Thymus (tissue), 11 donors: ENCODE data around the gene PAQR4. TPM values are rescaled to one million over a fixed set of nuclear protein-coding genes. Genes with fewer than 3 reads are reported as not detected.

ENCODE experiments used
- DNase-seq, 9 donors: peaks; one replicate each; pipeline ENCODE4 v3.0.0-alpha.2; 2013; ENCODE audit warnings: low spot score in 9 of 9, low read depth in 6 of 9, missing footprints in 1 of 9
- H3K27ac ChIP-seq, 2 donors: one replicate each; pipeline ENCODE4 v1.5.1; 2013; ENCODE audit warnings: control low read depth in 1 of 2, low read depth in 1 of 2, low read length in 1 of 2, mild to moderate bottlenecking in 1 of 2, moderate library complexity in 1 of 2
- H3K27me3 ChIP-seq, 2 donors: one replicate each; pipeline ENCODE4 v1.5.1; 2013; ENCODE audit warnings: low read length in 1 of 2; ENCODE audit not compliant: control insufficient read depth in 2 of 2, insufficient read depth in 1 of 2
- H3K36me3 ChIP-seq, 2 donors: one replicate each; pipeline ENCODE4 v1.5.1; 2013; ENCODE audit warnings: low read length in 1 of 2, mild to moderate bottlenecking in 1 of 2, moderate library complexity in 1 of 2; ENCODE audit not compliant: control insufficient read depth in 2 of 2, insufficient read depth in 2 of 2
- H3K4me1 ChIP-seq, 2 donors: one replicate each; pipeline ENCODE4 v1.5.1; 2013; ENCODE audit warnings: low read length in 2 of 2; ENCODE audit not compliant: control insufficient read depth in 2 of 2, insufficient read depth in 2 of 2
- H3K4me3 ChIP-seq, 2 donors: one replicate each; pipeline ENCODE4 v1.5.1; 2013; ENCODE audit warnings: low read length in 2 of 2, control low read depth in 1 of 2, mild to moderate bottlenecking in 1 of 2
- H3K9me3 ChIP-seq, 2 donors: one replicate each; pipeline ENCODE4 v1.5.1; 2013; ENCODE audit warnings: low read length in 1 of 2, mild to moderate bottlenecking in 1 of 2; ENCODE audit not compliant: control insufficient read depth in 2 of 2, insufficient read depth in 1 of 2
- WGBS: extraction: QIAGEN DNeasy Blood & Tissue Kit; methylation state at CpG from one replicate; pipeline ENCODE4 v1.1.7; 2013; 5-methylcytosine and 5-hydroxymethylcytosine counted together
- polyA plus RNA-seq: library from polyadenylated mRNA; stranded (reverse); fragments of 200-250 nt; gene quantifications from one replicate; pipeline ENCODE4 v1.2.3, GENCODE V29; 2013
- total RNA-seq: library from RNA; stranded (reverse); fragments of 120-200 nt; gene quantifications from one replicate; pipeline ENCODE4 v1.2.4, GENCODE V29; 2013
- donor health status: healthy.

PAQR4 gene
- total and polyA plus RNA-seq, 2 donors = 9.5 to 11.2 TPM

DNA sequence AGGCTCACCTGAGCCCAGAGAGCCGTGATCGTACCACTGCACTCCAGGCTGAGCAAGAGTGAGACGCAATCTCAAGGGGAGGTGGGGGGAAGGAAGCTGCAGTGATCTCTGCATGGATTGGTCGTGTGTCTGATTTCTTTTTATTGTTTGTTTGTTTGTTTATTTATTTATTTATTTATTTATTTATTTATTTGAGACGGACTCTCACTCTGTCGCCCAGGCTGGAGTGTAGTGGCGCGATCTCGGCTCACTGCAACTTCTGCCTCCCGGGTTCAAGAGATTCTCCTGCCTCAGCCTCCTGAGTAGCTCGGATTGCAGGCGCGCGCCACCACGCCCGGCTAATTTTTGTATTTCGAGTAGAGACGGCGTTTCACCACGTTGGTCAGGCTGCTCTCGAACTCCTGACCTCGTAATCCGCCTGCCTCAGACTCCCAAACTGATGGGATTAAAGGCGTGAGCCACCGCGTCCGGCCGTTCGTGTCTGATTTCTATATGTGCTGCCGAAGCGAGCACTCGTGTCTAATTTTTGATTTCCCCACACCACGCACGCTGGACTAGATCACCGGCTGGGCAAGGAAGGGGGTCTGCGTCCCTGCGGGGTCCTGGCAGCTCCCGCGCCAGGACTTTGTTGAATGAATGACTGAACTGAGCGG, 50.6 kb downstream of the PAQR4 start:
- H3K27ac ChIP-seq = no peak overlapping the region
- H3K4me1 ChIP-seq = peaks cover 38 to 57% of the 10 kb centered on the region in 2 donors
- WGBS = 35% methylated on average over 40 of the region's 40 CpGs
- peaks cover 42 to 76% of the 10 kb centered on the region in 2 donors for H3K27me3 ChIP-seq
- H3K9me3 ChIP-seq = peaks cover 0 to 12% of the 10 kb centered on the region in 2 donors
- H3K36me3 ChIP-seq = no peaks in the 10 kb centered on the region
- DNase-seq = no peak
- H3K4me3 ChIP-seq = peak overlapping the region; percentile 41 to 60

- H3K9me3 ChIP-seq = peaks cover 0 to 12% of the 10 kb centered on the region in 2 donors
- H3K4me1 ChIP-seq = peaks cover 38 to 58% of the 10 kb centered on the region in 2 donors
- peaks cover 0 to under 1% of the 10 kb centered on the region in 2 donors for H3K36me3 ChIP-seq
- H3K27me3 ChIP-seq = peaks cover 42 to 72% of the 10 kb centered on the region in 2 donors
- WGBS = 1% methylated on average over 49 of the region's 49 CpGs
- peak within 1 kb of the TSS; percentile 41 to 60 for H3K4me3 ChIP-seq
- DNase-seq = peak in 2 of 9 donors; percentile 62 to 76
- H3K27ac ChIP-seq = peak within 1 kb of the TSS; percentile 7 to 87
Measured at GRCh38 chr16:3020247-3020603, 51.1 kb downstream of the PAQR4 start, which contains the start of gene TNFRSF12A. Gene TNFRSF12A, plus strand, starts transcription at chr16:3020368. Its CDS starts 30 bp downstream, at chr16:3020398.

GRCh38 chr16:3020604-3021448, 51.7 kb downstream of the PAQR4 start:
- Histone ChIP-seq H3K27me3 (peaks cover 42 to 67% of the 10 kb centered on the region in 2 donors), H3K9me3 (peaks cover 0 to 12% of the 10 kb centered on the region in 2 donors), H3K4me1 (peaks cover 38 to 59% of the 10 kb centered on the region in 2 donors), H3K36me3 (peaks cover 0 to 2% of the 10 kb centered on the region in 2 donors), H3K4me3 (peak overlapping the region; percentile 38 to 60), H3K27ac (peak overlapping the region; percentile 7 to 87)
- WGBS = under 1% methylated on average over 57 of the region's 57 CpGs
- peak in 1 of 9 donors; percentile 24 for DNase-seq

GRCh38 chr16:3021449-3022207, 52.5 kb downstream of the PAQR4 start:
- H3K9me3 ChIP-seq = peaks cover 0 to 16% of the 10 kb centered on the region in 2 donors
- H3K27me3 ChIP-seq = peaks cover 42 to 61% of the 10 kb centered on the region in 2 donors
- WGBS = 28% methylated on average over 25 of the region's 25 CpGs
- H3K4me1 ChIP-seq = peaks cover 38 to 59% of the 10 kb centered on the region in 2 donors
- H3K36me3 ChIP-seq = peaks cover 8 to 10% of the 10 kb centered on the region in 2 donors
- DNase-seq = peak in 3 of 9 donors; percentile 61 to 76 (median 64)
- H3K4me3 ChIP-seq = peak overlapping the region; percentile 38 to 60
- peak overlapping the region; percentile 55 to 69 for H3K27ac ChIP-seq

GRCh38 chr16:3022208-3022683, 53.1 kb downstream of the PAQR4 start:
- Histone ChIP-seq H3K27me3 (peaks cover 40 to 56% of the 10 kb centered on the region in 2 donors), H3K27ac (peak overlapping the region; percentile 55 to 69), H3K4me3 (no peak overlapping the region), H3K9me3 (peaks cover 0 to 20% of the 10 kb centered on the region in 2 donors), H3K4me1 (peaks cover 38 to 59% of the 10 kb centered on the region in 2 donors), H3K36me3 (peaks cover 14 to 16% of the 10 kb centered on the region in 2 donors)
- 61% methylated on average over 8 of the region's 8 CpGs for WGBS
- peak in 1 of 9 donors; percentile 41 for DNase-seq

DNA sequence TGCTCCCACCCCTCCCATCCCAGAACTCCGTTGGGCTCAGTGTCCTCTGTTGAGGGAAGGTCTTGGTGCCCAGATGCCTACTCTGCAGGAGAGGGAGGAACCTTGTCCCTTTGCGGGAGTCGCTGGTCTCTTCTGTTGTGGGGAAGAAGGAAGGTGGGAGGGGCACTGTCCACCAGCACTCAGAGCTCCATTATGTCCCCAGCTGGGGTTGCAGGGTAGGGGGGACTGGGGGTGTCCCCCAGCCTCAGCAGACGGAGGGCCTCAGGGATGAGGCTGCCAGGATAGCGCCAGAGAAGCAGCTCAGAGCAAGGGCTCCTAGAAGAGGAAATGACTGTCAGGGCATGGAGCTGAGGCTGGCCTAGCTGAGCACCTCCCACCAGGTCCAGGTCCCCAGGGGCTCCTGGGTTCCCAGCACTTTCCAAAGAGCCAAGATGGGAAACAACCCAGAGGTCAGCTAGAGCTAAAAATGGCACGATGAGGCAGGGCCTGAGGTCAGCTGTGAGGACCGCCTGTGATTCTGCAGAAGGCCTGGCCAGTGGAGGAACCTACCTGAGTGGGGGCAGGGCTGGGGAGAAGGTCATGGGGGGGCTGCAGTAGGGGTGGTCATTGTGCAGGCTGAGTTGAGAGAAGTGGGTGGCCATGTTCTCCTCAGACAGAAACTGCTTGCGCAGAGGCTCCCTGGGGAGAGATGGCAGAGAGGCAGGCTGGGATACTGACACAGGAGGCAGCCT, 53.7 kb downstream of the PAQR4 start:
- Histone ChIP-seq H3K9me3 (peaks cover 0 to 19% of the 10 kb centered on the region in 2 donors), H3K27me3 (peaks cover 34 to 50% of the 10 kb centered on the region in 2 donors), H3K36me3 (peaks cover 16 to 21% of the 10 kb centered on the region in 2 donors), H3K4me1 (peaks cover 40 to 62% of the 10 kb centered on the region in 2 donors), H3K4me3 (peak overlapping the region in 1 of 2 donors; percentile 79), H3K27ac (peak overlapping the region; percentile 53 to 68)
- 78% methylated on average over 8 of the region's 8 CpGs for WGBS
- no peak for DNase-seq
